SK-N-SH (cell line): Measurements from ENCODE around the gene AHCY.
"Not testable (repeated sequence)": the region's sequence is repeated elsewhere in the genome, so short reads cannot be mapped to it uniquely, and the experiment has no call there.

Experiments
- CTCF ChIP-seq: fragments of 200-600 bp; sonication (generic); IDR thresholded peaks from 2 replicates; pipeline ENCODE4 v1.6.1; 2017; ENCODE audit warnings: antibody characterized with exemption, mild to moderate bottlenecking, moderate library complexity
- EP300 ChIP-seq, 2 experiments: IDR thresholded peaks; 2 replicates each; pipeline versions ENCODE4 v1.4.0 to v1.6.1; 2012; ENCODE audit warnings: borderline replicate concordance in 1 of 2, low read depth in 1 of 2, low read length in 1 of 2
- MXI1 ChIP-seq: IDR thresholded peaks from 2 replicates; pipeline ENCODE4 v1.6.1; 2012; ENCODE audit warnings: mild to moderate bottlenecking, low read depth, low read length, improper control_type of control experiment
- NFIC ChIP-seq: IDR thresholded peaks from 2 replicates; pipeline ENCODE4 v1.4.0; 2012; ENCODE audit warnings: borderline replicate concordance
- NRF1 ChIP-seq: IDR thresholded peaks from 2 replicates; pipeline ENCODE4 v1.6.1; 2012; ENCODE audit warnings: low read depth, mild to moderate bottlenecking, low read length
- POLR2AphosphoS5 ChIP-seq: IDR thresholded peaks from 2 replicates; pipeline ENCODE4 v1.6.1; 2012; ENCODE audit warnings: low read depth, low read length
- SIN3A ChIP-seq: IDR thresholded peaks from 2 replicates; pipeline ENCODE4 v1.6.1; 2012; ENCODE audit warnings: low read depth, mild to moderate bottlenecking, low read length, moderate library complexity, borderline replicate concordance
- SMC3 ChIP-seq: IDR thresholded peaks from 2 replicates; pipeline ENCODE4 v1.6.1; 2012; ENCODE audit warnings: low read depth, low read length, improper control_type of control experiment
- TAF1 ChIP-seq: IDR thresholded peaks from 2 replicates; pipeline ENCODE4 v1.6.1; 2012; ENCODE audit warnings: low read depth, mild to moderate bottlenecking, low read length, moderate library complexity, borderline replicate concordance
- YY1 ChIP-seq: IDR thresholded peaks from 2 replicates; pipeline ENCODE4 v1.4.0; 2012; ENCODE audit warnings: low read depth, mild to moderate bottlenecking
- TF ChIP-seq, protein P1 (sequence below): IDR thresholded peaks from 2 replicates; pipeline ENCODE4 v1.4.0; 2012; ENCODE audit warnings: low read depth, borderline replicate concordance

- TF ChIP-seq, protein P1, sequence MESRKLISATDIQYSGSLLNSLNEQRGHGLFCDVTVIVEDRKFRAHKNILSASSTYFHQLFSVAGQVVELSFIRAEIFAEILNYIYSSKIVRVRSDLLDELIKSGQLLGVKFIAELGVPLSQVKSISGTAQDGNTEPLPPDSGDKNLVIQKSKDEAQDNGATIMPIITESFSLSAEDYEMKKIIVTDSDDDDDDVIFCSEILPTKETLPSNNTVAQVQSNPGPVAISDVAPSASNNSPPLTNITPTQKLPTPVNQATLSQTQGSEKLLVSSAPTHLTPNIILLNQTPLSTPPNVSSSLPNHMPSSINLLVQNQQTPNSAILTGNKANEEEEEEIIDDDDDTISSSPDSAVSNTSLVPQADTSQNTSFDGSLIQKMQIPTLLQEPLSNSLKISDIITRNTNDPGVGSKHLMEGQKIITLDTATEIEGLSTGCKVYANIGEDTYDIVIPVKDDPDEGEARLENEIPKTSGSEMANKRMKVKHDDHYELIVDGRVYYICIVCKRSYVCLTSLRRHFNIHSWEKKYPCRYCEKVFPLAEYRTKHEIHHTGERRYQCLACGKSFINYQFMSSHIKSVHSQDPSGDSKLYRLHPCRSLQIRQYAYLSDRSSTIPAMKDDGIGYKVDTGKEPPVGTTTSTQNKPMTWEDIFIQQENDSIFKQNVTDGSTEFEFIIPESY: not testable (repeated sequence)
- TF ChIP-seq CTCF; POLR2AphosphoS5; NRF1; SMC3; TAF1; SIN3A; EP300 (IDR thresholded peaks at IDR 0.05; ENCODE audit: borderline replicate concordance in 1 of 2, low read depth in 1 of 2, low read length in 1 of 2); YY1; NFIC; MXI1: not testable (repeated sequence)
These were observed 43.3 kb upstream of the AHCY start for GRCh38 chr20:34346533-34346865.
